BE2C (cell line): Measurements from ENCODE around the gene PDAP1.
"Not testable (repeated sequence)": the region's sequence is repeated elsewhere in the genome, so short reads cannot be mapped to it uniquely, and the experiment has no call there.

Source experiments
- DNase-seq: peaks from one replicate; pipeline ENCODE4 v3.0.0-alpha.2; 2020
- H3K27me3 ChIP-seq: fragments of 250-450 bp; sonication (Bioruptor Pico); 2 replicates; pipeline ENCODE4 v1.5.1; 2020; ENCODE audit warnings: mild to moderate bottlenecking
- H3K36me3 ChIP-seq: fragments of 250-450 bp; sonication (Bioruptor Pico); 2 replicates; pipeline ENCODE4 v1.5.1; 2020; ENCODE audit warnings: mild to moderate bottlenecking
- H3K4me1 ChIP-seq: fragments of 250-450 bp; sonication (Bioruptor Pico); 2 replicates; pipeline ENCODE4 v1.5.1; 2020
- H3K4me3 ChIP-seq: 2 replicates; pipeline ENCODE4 v1.5.1; 2011; ENCODE audit warnings: low read depth, low read length
- H3K9me3 ChIP-seq: fragments of 250-450 bp; sonication (Bioruptor Pico); 2 replicates; pipeline ENCODE4 v1.5.1; 2020
- TF ChIP-seq, protein P1 (sequence below): IDR thresholded peaks from 2 replicates; pipeline ENCODE4 v1.5.1; 2012; ENCODE audit warnings: mild to moderate bottlenecking, low read depth, low read length

Gene PDAP1

DNA sequence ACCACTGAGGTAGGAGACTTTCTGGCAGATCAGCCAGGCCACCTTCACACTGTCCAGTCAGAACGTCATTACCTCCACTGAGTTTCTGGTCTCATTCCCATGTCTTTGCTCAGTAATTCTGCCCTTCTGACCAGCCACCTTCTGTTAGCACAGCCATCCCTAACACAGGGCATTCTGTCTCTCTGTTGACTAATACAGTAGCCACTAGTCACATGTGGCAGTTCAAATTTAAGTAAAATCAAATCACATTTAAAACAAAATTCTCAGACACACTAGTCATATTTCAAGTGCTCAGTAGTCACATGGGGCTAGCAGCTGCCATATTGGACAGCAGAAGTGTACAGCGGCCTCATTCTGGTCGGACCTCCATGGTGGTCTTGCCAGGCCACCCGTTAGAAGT lies 37.7 kb upstream of the PDAP1 start:
- Histone ChIP-seq H3K36me3 (peaks cover 77% of the 10 kb centered on the region), H3K4me3 (no peak overlapping the region), H3K9me3 (no peaks in the 10 kb centered on the region), H3K27me3 (no peaks in the 10 kb centered on the region), H3K4me1 (no peaks in the 10 kb centered on the region)
- no peak for DNase-seq
- TF ChIP-seq, protein P1, sequence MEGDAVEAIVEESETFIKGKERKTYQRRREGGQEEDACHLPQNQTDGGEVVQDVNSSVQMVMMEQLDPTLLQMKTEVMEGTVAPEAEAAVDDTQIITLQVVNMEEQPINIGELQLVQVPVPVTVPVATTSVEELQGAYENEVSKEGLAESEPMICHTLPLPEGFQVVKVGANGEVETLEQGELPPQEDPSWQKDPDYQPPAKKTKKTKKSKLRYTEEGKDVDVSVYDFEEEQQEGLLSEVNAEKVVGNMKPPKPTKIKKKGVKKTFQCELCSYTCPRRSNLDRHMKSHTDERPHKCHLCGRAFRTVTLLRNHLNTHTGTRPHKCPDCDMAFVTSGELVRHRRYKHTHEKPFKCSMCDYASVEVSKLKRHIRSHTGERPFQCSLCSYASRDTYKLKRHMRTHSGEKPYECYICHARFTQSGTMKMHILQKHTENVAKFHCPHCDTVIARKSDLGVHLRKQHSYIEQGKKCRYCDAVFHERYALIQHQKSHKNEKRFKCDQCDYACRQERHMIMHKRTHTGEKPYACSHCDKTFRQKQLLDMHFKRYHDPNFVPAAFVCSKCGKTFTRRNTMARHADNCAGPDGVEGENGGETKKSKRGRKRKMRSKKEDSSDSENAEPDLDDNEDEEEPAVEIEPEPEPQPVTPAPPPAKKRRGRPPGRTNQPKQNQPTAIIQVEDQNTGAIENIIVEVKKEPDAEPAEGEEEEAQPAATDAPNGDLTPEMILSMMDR: no peak

DNA sequence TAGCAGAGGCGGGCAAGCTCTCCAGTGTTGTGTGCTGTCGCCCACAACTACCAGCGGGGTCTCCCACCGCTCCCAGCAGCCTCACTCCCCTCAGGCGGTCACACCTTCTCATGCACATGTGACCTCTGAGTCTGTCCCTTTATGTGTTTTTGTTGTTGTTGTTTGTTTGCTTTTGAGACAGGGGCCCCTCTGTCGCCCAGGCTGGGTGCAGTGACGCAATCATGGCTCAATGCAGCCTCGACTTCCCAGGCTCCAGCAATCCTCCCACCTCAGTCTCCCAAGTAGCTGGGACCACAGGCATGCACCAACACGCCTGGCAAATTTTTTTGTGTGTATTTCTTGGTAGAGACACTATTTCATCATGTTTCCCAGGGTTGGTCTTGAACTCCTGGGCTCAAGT lies 31.8 kb upstream of the PDAP1 start:
- Histone ChIP-seq H3K4me3 (no peak overlapping the region; the same call in 1 of the 2 replicates), H3K36me3 (peaks cover 46% of the 10 kb centered on the region), H3K9me3 (no peaks in the 10 kb centered on the region), H3K27me3 (no peaks in the 10 kb centered on the region), H3K4me1 (no peaks in the 10 kb centered on the region; the same call in 1 of the 2 replicates)
- DNase-seq: no peak
- TF ChIP-seq, protein P1: no peak

DNA sequence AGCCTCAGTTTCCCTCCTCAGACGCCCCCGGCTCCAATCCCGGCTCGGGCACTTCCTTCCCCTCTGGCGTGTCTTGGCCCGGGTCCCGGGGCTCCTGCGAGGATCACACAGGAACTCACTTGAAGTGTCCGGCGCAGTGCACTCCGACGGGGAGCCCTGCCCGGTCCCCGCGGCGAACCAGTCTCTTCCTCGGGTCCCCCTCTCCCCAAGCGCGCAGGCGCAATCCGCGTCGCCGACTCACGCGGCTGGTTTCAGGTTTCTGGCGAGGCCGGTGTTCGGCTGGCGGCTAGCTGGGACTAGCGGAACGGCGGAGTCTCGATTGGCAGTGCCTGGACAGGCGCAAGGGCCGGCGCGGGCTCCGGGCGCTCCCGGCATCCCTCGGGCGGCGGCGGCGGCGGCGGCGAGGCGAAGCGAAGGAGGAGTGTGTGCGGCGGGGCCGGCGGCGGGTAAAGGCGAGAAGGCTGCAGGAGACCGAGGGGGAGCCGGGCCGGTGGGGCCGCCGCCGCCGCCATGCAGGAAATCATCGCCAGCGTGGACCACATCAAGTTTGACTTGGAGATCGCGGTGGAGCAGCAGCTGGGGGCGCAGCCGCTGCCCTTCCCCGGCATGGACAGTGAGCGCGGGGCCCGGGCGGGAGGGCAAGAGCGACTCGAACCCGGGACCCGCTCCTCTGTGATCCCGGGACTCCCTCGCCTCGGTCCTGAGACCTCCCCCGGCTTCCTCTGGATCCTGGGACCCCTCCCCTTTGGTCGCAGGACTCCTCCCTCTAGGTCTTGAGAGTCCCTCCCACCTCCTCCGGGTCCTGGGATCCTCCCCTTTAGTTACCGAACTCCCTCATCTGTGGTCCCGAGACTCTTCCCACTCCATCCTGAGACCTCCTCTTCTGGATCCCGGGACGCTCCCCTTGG lies 30.4 kb upstream of the PDAP1 start, which contains the start of the genes CPSF4 and PTCD1:
CPSF4 (plus strand) TSS at position 371 of the 908 bp plus-strand sequence; CDS start at position 511, 140 bp downstream.
PTCD1 (minus strand) TSS at position 226 of the 908 bp plus-strand sequence. CDS start 3,556 bp downstream, outside the sequence.
- DNase-seq: peak; percentile 97
- Histone ChIP-seq H3K4me3 (peak within 1 kb of the TSS; percentile 84), H3K9me3 (no peaks in the 10 kb centered on the region), H3K27me3 (no peaks in the 10 kb centered on the region), H3K4me1 (no peaks in the 10 kb centered on the region; the same call in 1 of the 2 replicates), H3K36me3 (peaks cover 45% of the 10 kb centered on the region)
- TF ChIP-seq, protein P1: no peak

DNA sequence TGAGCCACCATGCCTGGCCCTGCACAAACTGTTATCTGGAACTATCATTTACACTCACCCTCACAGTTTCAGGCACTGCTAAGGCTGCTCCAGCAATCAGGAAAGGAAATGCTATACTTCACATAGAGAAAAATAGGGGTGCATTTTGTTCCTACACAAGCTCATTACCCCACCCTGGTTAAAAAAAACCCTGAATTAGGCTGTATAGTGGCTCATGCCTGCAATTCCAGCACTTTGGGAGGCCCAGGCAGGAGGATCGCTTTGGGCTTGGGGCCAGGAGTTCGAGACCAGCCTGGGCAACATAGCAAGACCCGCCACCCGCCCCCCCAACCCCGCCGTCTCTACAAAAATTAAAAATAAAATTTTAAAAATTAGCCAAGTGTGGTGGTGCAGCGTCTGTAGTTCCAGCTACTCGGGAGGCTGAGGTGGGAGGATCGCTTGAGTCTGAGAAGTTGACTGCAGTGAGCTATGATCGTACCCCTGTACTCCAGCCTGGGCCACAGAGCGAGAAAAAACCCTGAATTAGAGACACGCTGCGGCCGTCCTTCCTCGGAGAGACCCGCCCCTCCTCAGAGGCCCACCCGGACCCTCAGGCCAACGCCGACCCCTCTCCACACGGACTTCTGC lies 29.7 kb upstream of the PDAP1 start:
- Histone ChIP-seq H3K36me3 (peaks cover 45% of the 10 kb centered on the region), H3K27me3 (no peaks in the 10 kb centered on the region), H3K4me3 (peak overlapping the region; percentile 84), H3K9me3 (no peaks in the 10 kb centered on the region), H3K4me1 (no peaks in the 10 kb centered on the region; the same call in 1 of the 2 replicates)
- DNase-seq: no peak
- TF ChIP-seq, protein P1: no peak

DNA sequence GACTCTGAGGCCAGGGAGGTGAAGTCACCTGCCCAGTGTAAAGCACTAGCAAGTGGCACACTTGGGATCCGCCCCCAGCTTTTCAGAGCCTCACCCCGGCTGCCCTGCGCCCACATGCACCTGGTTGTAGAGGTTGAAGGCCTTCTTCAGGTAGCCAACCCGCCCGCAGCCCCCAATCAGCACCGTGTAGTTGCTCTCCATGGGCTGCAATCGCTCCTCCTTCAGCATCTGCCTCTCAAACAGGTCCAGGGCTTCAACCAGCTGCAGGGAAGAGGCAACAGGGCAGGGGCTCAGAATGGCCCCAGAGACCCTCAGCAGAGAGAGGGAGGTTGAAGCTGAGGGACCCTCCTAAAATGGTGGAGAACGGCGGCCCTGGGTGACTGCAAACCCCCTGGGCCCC lies 24.8 kb upstream of the PDAP1 start:
- Histone ChIP-seq H3K27me3 (no peaks in the 10 kb centered on the region), H3K36me3 (peaks cover 65% of the 10 kb centered on the region), H3K4me3 (no peak overlapping the region), H3K4me1 (no peaks in the 10 kb centered on the region; the same call in 1 of the 2 replicates), H3K9me3 (no peaks in the 10 kb centered on the region)
- no peak for DNase-seq
- TF ChIP-seq, protein P1: no peak

DNA sequence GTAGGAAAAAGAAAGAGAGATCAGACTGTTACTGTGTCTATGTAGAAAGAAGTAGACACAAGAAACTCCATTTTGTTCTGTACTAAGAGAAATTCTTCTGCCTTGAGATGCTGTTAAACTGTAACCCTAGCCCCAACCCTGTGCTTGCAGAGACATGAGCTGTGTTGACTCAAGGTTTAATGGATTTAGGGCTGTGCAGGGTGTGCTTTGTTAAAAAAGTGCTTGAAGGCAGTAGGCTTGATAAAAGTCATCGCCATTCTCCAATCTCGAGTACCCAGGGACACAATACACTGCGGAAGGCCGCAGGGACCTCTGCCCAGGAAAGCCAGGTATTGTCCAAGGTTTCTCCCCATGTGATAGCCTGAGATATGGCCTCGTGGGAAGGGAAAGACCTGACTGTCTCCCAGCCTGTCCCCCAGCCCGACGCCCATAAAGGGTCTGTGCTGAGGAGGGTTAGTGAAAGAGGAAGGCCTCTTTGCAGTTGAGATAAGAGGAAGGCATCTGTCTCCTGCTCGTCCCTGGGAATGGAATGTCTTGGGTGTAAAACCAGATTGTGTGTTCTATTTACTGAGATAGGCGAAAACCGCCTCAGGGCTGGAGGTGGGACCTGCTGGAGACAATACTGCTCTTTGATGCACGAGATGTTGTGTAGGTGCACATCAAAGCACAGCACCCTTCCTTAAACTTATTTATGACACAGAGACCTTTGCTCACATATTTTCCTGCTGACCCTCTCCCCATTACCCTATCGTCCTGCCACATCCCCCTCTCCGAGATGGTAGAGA lies 23.6 kb upstream of the PDAP1 start:
- not testable (repeated sequence) for H3K4me1 ChIP-seq, H3K4me3 ChIP-seq, H3K27me3 ChIP-seq, H3K9me3 ChIP-seq, DNase-seq
- H3K36me3 ChIP-seq: peaks cover 65% of the 10 kb centered on the region
